ENCODE results near the gene MGAT5.

MGAT5 gene

GRCh38 chr2:134433469-134433868 is 179.6 kb downstream of the MGAT5 start:
- DNase-seq = no peak

- DNase-seq = no peak
These were observed 180.1 kb downstream of the MGAT5 start for GRCh38 chr2:134433979-134434378.

- DNase-seq = no peak
These were observed 181.6 kb downstream of the MGAT5 start for GRCh38 chr2:134435505-134435904.

- DNase-seq = no peak
These were observed 182.1 kb downstream of the MGAT5 start for GRCh38 chr2:134435936-134436335.

GRCh38 chr2:134436706-134437105 is 182.8 kb downstream of the MGAT5 start:
- no peak for DNase-seq

GRCh38 chr2:134438371-134438770 is 184.5 kb downstream of the MGAT5 start:
- DNase-seq = no peak

GRCh38 chr2:134440336-134440909 is 186.6 kb downstream of the MGAT5 start:
- DNase-seq = no peak

GRCh38 chr2:134441153-134441863 is 187.4 kb downstream of the MGAT5 start:
- DNase-seq = no peak

- no peak for DNase-seq
These were observed 190.1 kb downstream of the MGAT5 start for GRCh38 chr2:134443814-134444480.

GRCh38 chr2:134445116-134445515 is 191.2 kb downstream of the MGAT5 start:
- DNase-seq = no peak

GRCh38 chr2:134445985-134446382 is 192.1 kb downstream of the MGAT5 start:
- DNase-seq = no peak

- DNase-seq = peak; percentile 4
These were observed 192.6 kb downstream of the MGAT5 start for GRCh38 chr2:134446383-134447017.

- no peak for DNase-seq
These were observed 193.8 kb downstream of the MGAT5 start for GRCh38 chr2:134447669-134448068.

- no peak for DNase-seq
These were observed 194.8 kb downstream of the MGAT5 start for GRCh38 chr2:134448650-134449049.

GRCh38 chr2:134449157-134449556 is 195.3 kb downstream of the MGAT5 start:
- DNase-seq = no peak

- DNase-seq = no peak
These were observed 196.1 kb downstream of the MGAT5 start for GRCh38 chr2:134449751-134450513.

- DNase-seq = no peak
These were observed 197.4 kb downstream of the MGAT5 start for GRCh38 chr2:134451347-134451630.

- DNase-seq = no peak
These were observed 198.3 kb downstream of the MGAT5 start for GRCh38 chr2:134452042-134452733.

- no peak for DNase-seq
These were observed 199.6 kb downstream of the MGAT5 start for GRCh38 chr2:134453476-134453875.

- DNase-seq = no peak
These were observed 200.1 kb downstream of the MGAT5 start for GRCh38 chr2:134453973-134454372.

GRCh38 chr2:134454426-134454825 is 200.6 kb downstream of the MGAT5 start:
- no peak for DNase-seq

- DNase-seq = no peak
These were observed 201.1 kb downstream of the MGAT5 start for GRCh38 chr2:134454931-134455330.

GRCh38 chr2:134455426-134455825 is 201.6 kb downstream of the MGAT5 start:
- DNase-seq = no peak

Measured in NCI-H446 treated with DMSO at 0.1 percent for 48 hours (cell line).